ENCODE measurements around the gene TCAP. TPM values are rescaled to one million over a fixed set of nuclear protein-coding genes. Genes with fewer than 3 reads are reported as not detected.

Gene TCAP
- total and polyA plus RNA-seq, 2 donors (not counting 1 experiment from before 2014, with no cell fraction given), result 0.05 to 0.17 TPM

GRCh38 chr17:39651923-39652586, 13.1 kb upstream of the TCAP start:
- Histone ChIP-seq H2AFZ (ENCODE audit: low read length) (no peak overlapping the region), H3K4me2 (ENCODE audit: extremely low read depth, insufficient read depth, low read length) (no peak overlapping the region), H3K27me3 (ENCODE audit: control insufficient read depth, insufficient read depth, low read length) (no peaks in the 10 kb centered on the region), H3K4me3 (replicated peaks in 1 of 4; ENCODE audit: control extremely low read depth in 1 of 4, insufficient read depth in 1 of 4, low read depth in 3 of 4, low read length in 4 of 4) (no peak overlapping the region), H4K20me1 (ENCODE audit: control insufficient read depth, extremely low read depth, insufficient read depth, low read length) (no peaks in the 10 kb centered on the region), H3K27ac (ENCODE audit: insufficient read depth, low read length) (no peak overlapping the region), H3K4me1 (ENCODE audit: control insufficient read depth, extremely low read depth, insufficient read depth, low read length) (no peaks in the 10 kb centered on the region), H3K9ac (ENCODE audit: insufficient read depth, low read length) (no peak overlapping the region), H3K36me3 (ENCODE audit: control insufficient read depth, insufficient read depth, low read length) (no peaks in the 10 kb centered on the region), H3K79me2 (ENCODE audit: control insufficient read depth, insufficient read depth, low read length) (no peaks in the 10 kb centered on the region), H3K9me3 (ENCODE audit: control insufficient read depth, insufficient read depth, low read depth, low read length) (no peaks in the 10 kb centered on the region)
- TF ChIP-seq CTCF (conservative IDR thresholded peaks at IDR 0.05 in 1 of 2, IDR thresholded peaks at IDR 0.05 in 1 of 2; ENCODE audit: low read depth in 1 of 2, low read length in 2 of 2) (no peak), EZH2 (IDR thresholded peaks at IDR 0.05; ENCODE audit: low read length, missing control alignments) (no peak)
- DNase-seq (ENCODE audit: low read depth in 2 of 2), result no peak

DNA sequence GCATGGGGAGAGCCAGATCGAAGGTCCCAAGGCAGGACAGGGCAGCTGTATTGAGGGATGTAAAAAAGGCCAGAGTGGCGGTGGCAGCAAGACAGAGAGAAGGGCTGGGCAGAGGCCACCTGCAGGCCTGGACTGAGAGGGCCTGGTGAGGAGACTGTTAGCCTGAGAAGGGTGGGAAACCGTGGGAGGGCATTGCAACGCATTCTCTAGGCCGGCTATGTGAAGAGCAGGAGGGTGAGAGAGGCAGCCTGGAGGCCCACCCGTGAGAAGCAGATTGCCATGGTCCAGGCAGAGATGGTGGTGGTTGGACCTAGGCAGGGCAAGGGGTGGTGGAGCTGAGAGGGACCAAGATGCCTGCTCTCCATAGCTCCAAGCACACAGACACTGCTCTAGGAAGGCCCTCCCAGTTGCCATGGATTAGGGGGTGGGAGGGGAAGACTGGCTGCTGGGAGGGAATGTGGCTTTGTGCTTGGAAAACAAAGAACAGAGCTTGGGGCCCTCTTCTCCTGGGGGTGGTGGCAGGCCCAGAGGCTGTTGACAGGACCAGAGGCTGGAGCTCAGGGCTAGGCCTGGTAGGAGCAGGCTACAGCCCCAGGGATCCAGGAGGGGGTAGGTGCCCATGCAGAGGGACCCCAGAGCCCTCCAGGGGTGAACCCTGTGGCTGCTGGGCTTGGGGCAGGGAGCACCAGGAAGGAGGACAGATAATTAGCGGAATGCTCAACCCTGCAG, 12.4 kb upstream of the TCAP start:
- Histone ChIP-seq H3K9ac (ENCODE audit: insufficient read depth, low read length) (no peak overlapping the region), H4K20me1 (ENCODE audit: control insufficient read depth, extremely low read depth, insufficient read depth, low read length) (no peaks in the 10 kb centered on the region), H2AFZ (ENCODE audit: low read length) (no peak overlapping the region), H3K9me3 (ENCODE audit: control insufficient read depth, insufficient read depth, low read depth, low read length) (no peaks in the 10 kb centered on the region), H3K4me2 (ENCODE audit: extremely low read depth, insufficient read depth, low read length) (no peak overlapping the region), H3K36me3 (ENCODE audit: control insufficient read depth, insufficient read depth, low read length) (no peaks in the 10 kb centered on the region), H3K4me1 (ENCODE audit: control insufficient read depth, extremely low read depth, insufficient read depth, low read length) (no peaks in the 10 kb centered on the region), H3K27me3 (ENCODE audit: control insufficient read depth, insufficient read depth, low read length) (no peaks in the 10 kb centered on the region), H3K4me3 (replicated peaks in 1 of 4; ENCODE audit: control extremely low read depth in 1 of 4, insufficient read depth in 1 of 4, low read depth in 3 of 4, low read length in 4 of 4) (no peak overlapping the region), H3K27ac (ENCODE audit: insufficient read depth, low read length) (no peak overlapping the region), H3K79me2 (ENCODE audit: control insufficient read depth, insufficient read depth, low read length) (no peaks in the 10 kb centered on the region)
- no peak for TF ChIP-seq CTCF (conservative IDR thresholded peaks at IDR 0.05 in 1 of 2, IDR thresholded peaks at IDR 0.05 in 1 of 2; ENCODE audit: low read depth in 1 of 2, low read length in 2 of 2)
- TF ChIP-seq EZH2 (IDR thresholded peaks at IDR 0.05; ENCODE audit: low read length, missing control alignments), result no peak
- no peak for DNase-seq (ENCODE audit: low read depth in 2 of 2)

DNA sequence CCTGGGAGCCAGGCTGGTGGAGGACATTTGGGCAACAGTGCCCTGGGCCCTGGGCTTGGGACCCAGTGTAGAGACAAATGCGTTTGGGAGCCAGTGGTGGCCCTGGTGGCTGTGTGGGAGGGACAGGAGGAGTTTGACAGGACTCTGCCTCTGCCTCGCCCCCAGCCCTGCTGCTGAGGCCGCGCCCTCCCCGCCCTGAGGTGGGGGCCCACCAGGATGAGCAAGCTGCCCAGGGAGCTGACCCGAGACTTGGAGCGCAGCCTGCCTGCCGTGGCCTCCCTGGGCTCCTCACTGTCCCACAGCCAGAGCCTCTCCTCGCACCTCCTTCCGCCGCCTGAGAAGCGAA, 11.9 kb upstream of the TCAP start:
- no peak overlapping the region for H3K4me2 ChIP-seq (ENCODE audit: extremely low read depth, insufficient read depth, low read length)
- H3K27ac ChIP-seq (ENCODE audit: insufficient read depth, low read length), result no peak overlapping the region
- no peaks in the 10 kb centered on the region for H3K27me3 ChIP-seq (ENCODE audit: control insufficient read depth, insufficient read depth, low read length)
- H3K79me2 ChIP-seq (ENCODE audit: control insufficient read depth, insufficient read depth, low read length), result no peaks in the 10 kb centered on the region
- no peak for DNase-seq (ENCODE audit: low read depth in 2 of 2)
- no peak overlapping the region for H2AFZ ChIP-seq (ENCODE audit: low read length)
- TF ChIP-seq EZH2 (IDR thresholded peaks at IDR 0.05; ENCODE audit: low read length, missing control alignments) (no peak), CTCF (conservative IDR thresholded peaks at IDR 0.05 in 1 of 2, IDR thresholded peaks at IDR 0.05 in 1 of 2; ENCODE audit: low read depth in 1 of 2, low read length in 2 of 2) (no peak)
- no peaks in the 10 kb centered on the region for H4K20me1 ChIP-seq (ENCODE audit: control insufficient read depth, extremely low read depth, insufficient read depth, low read length)
- no peaks in the 10 kb centered on the region for H3K9me3 ChIP-seq (ENCODE audit: control insufficient read depth, insufficient read depth, low read depth, low read length)
- H3K9ac ChIP-seq (ENCODE audit: insufficient read depth, low read length), result no peak overlapping the region
- H3K4me1 ChIP-seq (ENCODE audit: control insufficient read depth, extremely low read depth, insufficient read depth, low read length), result no peaks in the 10 kb centered on the region
- no peaks in the 10 kb centered on the region for H3K36me3 ChIP-seq (ENCODE audit: control insufficient read depth, insufficient read depth, low read length)
- no peak overlapping the region for H3K4me3 ChIP-seq (replicated peaks in 1 of 4; ENCODE audit: control extremely low read depth in 1 of 4, insufficient read depth in 1 of 4, low read depth in 3 of 4, low read length in 4 of 4)

All from fibroblast of lung (primary cell).